Liver (tissue), 9 donors: ENCODE measurements around the gene ATP2B2. TPM values are rescaled to one million over a fixed set of nuclear protein-coding genes. Genes with fewer than 3 reads are reported as not detected.

ENCODE experiments used
- DNase-seq: peaks from one replicate; pipeline ENCODE4 v3.0.0-alpha.2; 2017; ENCODE audit warnings: low spot score
- H3K27ac ChIP-seq, 2 donors: one replicate each; pipeline ENCODE4 v1.7.0; 2013; ENCODE audit warnings: inconsistent platforms in 2 of 2, low read length in 2 of 2, control low read depth in 1 of 2, low read depth in 1 of 2, mild to moderate bottlenecking in 1 of 2
- H3K27me3 ChIP-seq, 4 donors: one replicate each; pipeline versions ENCODE4 v1.6.1 to v1.7.0; 2013; ENCODE audit warnings: low read length in 3 of 4, inconsistent platforms in 1 of 4, mild to moderate bottlenecking in 1 of 4, moderate library complexity in 1 of 4; ENCODE audit not compliant: control insufficient read depth in 4 of 4, insufficient read depth in 4 of 4
- H3K36me3 ChIP-seq, 4 donors: one replicate each; pipeline versions ENCODE4 v1.6.1 to v1.7.0; 2013; ENCODE audit warnings: low read length in 3 of 4, mild to moderate bottlenecking in 3 of 4, low read depth in 1 of 4, moderate library complexity in 1 of 4; ENCODE audit not compliant: control insufficient read depth in 4 of 4, insufficient read depth in 3 of 4
- H3K4me1 ChIP-seq, 4 donors: one replicate each; pipeline versions ENCODE4 v1.6.1 to v1.7.0; 2013; ENCODE audit warnings: low read length in 3 of 4, mild to moderate bottlenecking in 3 of 4, moderate library complexity in 1 of 4; ENCODE audit not compliant: control insufficient read depth in 4 of 4, insufficient read depth in 4 of 4
- H3K4me3 ChIP-seq, 3 donors: one replicate each; pipeline versions ENCODE4 v1.6.1 to v1.7.0; 2013; ENCODE audit warnings: low read length in 3 of 3, control low read depth in 1 of 3, low read depth in 1 of 3, mild to moderate bottlenecking in 1 of 3
- H3K9ac ChIP-seq, 2 donors: one replicate each; pipeline ENCODE4 v1.7.0; 2013; ENCODE audit warnings: low read length in 2 of 2, mild to moderate bottlenecking in 2 of 2, moderate library complexity in 2 of 2, control low read depth in 1 of 2, low read depth in 1 of 2
- H3K9me3 ChIP-seq, 4 donors: one replicate each; pipeline versions ENCODE4 v1.6.1 to v1.7.0; 2013; ENCODE audit warnings: low read length in 3 of 4; ENCODE audit not compliant: control insufficient read depth in 4 of 4
- ATF3 ChIP-seq: IDR thresholded peaks from 2 replicates; pipeline ENCODE4 v1.6.1; 2016; ENCODE audit warnings: antibody characterized with exemption
- CTCF ChIP-seq: fragments of 150-350 bp; IDR thresholded peaks from 2 replicates; pipeline ENCODE4 v1.5.1; 2017; ENCODE audit warnings: improper control_type of control experiment, low read depth, low read length; ENCODE audit not compliant: missing input control
- EGR1 ChIP-seq, 2 donors: IDR thresholded peaks; 2 replicates each; pipeline ENCODE4 v1.6.1; 2016 to 2018; ENCODE audit warnings: antibody characterized with exemption in 2 of 2, low read depth in 2 of 2
- FOXA1 ChIP-seq: IDR thresholded peaks from 2 replicates; pipeline ENCODE4 v1.6.1; 2016; ENCODE audit warnings: antibody characterized with exemption
- FOXA2 ChIP-seq: IDR thresholded peaks from 2 replicates; pipeline ENCODE4 v1.6.1; 2016; ENCODE audit warnings: antibody characterized with exemption
- GABPA ChIP-seq, 2 donors: IDR thresholded peaks in 1 of 2; conservative IDR thresholded peaks in 1 of 2; 2 replicates each; pipeline ENCODE4 v1.6.1; 2016; ENCODE audit warnings: antibody characterized with exemption in 2 of 2, mild to moderate bottlenecking in 1 of 2, moderate library complexity in 1 of 2
- HNF4A ChIP-seq, 2 donors: conservative IDR thresholded peaks; 2 replicates each; pipeline ENCODE4 v1.6.1; 2016; ENCODE audit warnings: antibody characterized with exemption in 2 of 2, mild to moderate bottlenecking in 2 of 2
- HNF4G ChIP-seq: IDR thresholded peaks from 2 replicates; pipeline ENCODE4 v1.6.1; 2016; ENCODE audit warnings: antibody characterized with exemption
- JUND ChIP-seq, 2 donors: IDR thresholded peaks; 2 replicates each; pipeline ENCODE4 v1.6.1; 2016; ENCODE audit warnings: antibody characterized with exemption in 2 of 2
- MAX ChIP-seq: IDR thresholded peaks from 2 replicates; pipeline ENCODE4 v1.6.1; 2016; ENCODE audit warnings: antibody characterized with exemption
- NR2F2 ChIP-seq: IDR thresholded peaks from 2 replicates; pipeline ENCODE4 v1.6.1; 2016; ENCODE audit warnings: antibody characterized with exemption
- RAD21 ChIP-seq, 2 donors: IDR thresholded peaks; 2 replicates each; pipeline ENCODE4 v1.6.1; 2016; ENCODE audit warnings: antibody characterized with exemption in 2 of 2, mild to moderate bottlenecking in 2 of 2
- REST ChIP-seq: IDR thresholded peaks from 2 replicates; pipeline ENCODE4 v1.6.1; 2016; ENCODE audit warnings: antibody characterized with exemption, mild to moderate bottlenecking
- RXRA ChIP-seq, 2 donors: IDR thresholded peaks; 2 replicates each; pipeline ENCODE4 v1.6.1; 2017 to 2018; ENCODE audit warnings: antibody characterized with exemption in 2 of 2, mild to moderate bottlenecking in 1 of 2
- SP1 ChIP-seq: IDR thresholded peaks from 2 replicates; pipeline ENCODE4 v1.6.1; 2018; ENCODE audit warnings: antibody characterized with exemption, mild to moderate bottlenecking
- TAF1 ChIP-seq: conservative IDR thresholded peaks from 2 replicates; pipeline ENCODE4 v1.6.1; 2016; ENCODE audit warnings: antibody characterized with exemption, mild to moderate bottlenecking
- YY1 ChIP-seq: IDR thresholded peaks from 2 replicates; pipeline ENCODE4 v1.6.1; 2016; ENCODE audit warnings: antibody characterized with exemption, mild to moderate bottlenecking
- ZBTB33 ChIP-seq: IDR thresholded peaks from 2 replicates; pipeline ENCODE4 v1.6.1; 2016; ENCODE audit warnings: antibody characterized with exemption
- WGBS: extraction: QIAGEN DNeasy Blood & Tissue Kit; methylation state at CpG from one replicate; pipeline ENCODE4 v1.1.7; 2013; 5-methylcytosine and 5-hydroxymethylcytosine counted together
- polyA plus RNA-seq, 2 donors: library from polyadenylated mRNA; stranded (reverse) in 1 of 2; unstranded in 1 of 2; fragments of 200-250 nt in 1 of 2; fragments of >200 nt in 1 of 2; fragmentation: Nextera tagmentation in 1 of 2; extraction: Ambion mirVana in 1 of 2; gene quantifications; one replicate each; pipeline versions ENCODE4 v1.2.1 to v1.2.3, GENCODE V29; 2013 to 2015
- total RNA-seq, 2 donors: library from RNA; depleted of rRNA; stranded (reverse); fragments of >200 nt; gene quantifications; one replicate each; pipeline ENCODE4 v1.2.3, GENCODE V29; 2014
- donor health status: healthy.
- donor health status: healthy.
- donor health status: healthy.
- donor health status: healthy.
- donor health status: healthy.

The ATP2B2 gene
- total and polyA plus RNA-seq, 4 donors = 10.4 to 27.8 (median 20.7) TPM

- WGBS = 80% methylated on average over 6 of the region's 6 CpGs
- H3K27me3 ChIP-seq = no peaks in the 10 kb centered on the region
- H3K9ac ChIP-seq = no peak overlapping the region
- no peak overlapping the region for H3K27ac ChIP-seq
- no peaks in the 10 kb centered on the region for H3K9me3 ChIP-seq
- no peaks in the 10 kb centered on the region for H3K4me1 ChIP-seq
- no peak for DNase-seq
- TF ChIP-seq SP1 (no peak), MAX (no peak), NR2F2 (no peak), HNF4A (conservative IDR thresholded peaks at IDR 0.05) (no peak), RXRA (IDR thresholded peaks at IDR 0.05) (no peak), ZBTB33 (no peak), GABPA (IDR thresholded peaks at IDR 0.05 in 1 of 2, conservative IDR thresholded peaks at IDR 0.05 in 1 of 2) (no peak), RAD21 (IDR thresholded peaks at IDR 0.05) (no peak), REST (no peak), EGR1 (IDR thresholded peaks at IDR 0.05; ENCODE audit: low read depth in 2 of 2) (no peak), FOXA2 (no peak), YY1 (no peak), TAF1 (no peak), JUND (IDR thresholded peaks at IDR 0.05) (no peak), HNF4G (no peak), CTCF (no peak), FOXA1 (no peak), ATF3 (no peak)
- H3K36me3 ChIP-seq = peaks cover 2 to 47% (median 28%) of the 10 kb centered on the region in 4 donors
- no peak overlapping the region for H3K4me3 ChIP-seq
Measured at GRCh38 chr3:10387881-10388609, 117.3 kb downstream of the ATP2B2 start.
